HL-60 (cell line): Measurements from ENCODE around the gene OSR1.

Source experiments
- DNase-seq, 2 experiments: peaks; one replicate each; pipeline ENCODE4 v3.0.0-alpha.2; 2010 to 2020; ENCODE audit warnings: low read depth in 1 of 2, low spot score in 1 of 2
- H3K27ac ChIP-seq: fragments of 250-450 bp; sonication (Bioruptor Pico); replicated peaks from 2 replicates; pipeline ENCODE4 v1.5.1; 2020; ENCODE audit warnings: mild to moderate bottlenecking, moderate library complexity
- H3K27me3 ChIP-seq: fragments of 250-450 bp; sonication (Bioruptor Pico); 2 replicates; pipeline ENCODE4 v1.5.1; 2021; ENCODE audit warnings: mild to moderate bottlenecking, moderate library complexity; ENCODE audit not compliant: insufficient read depth, poor library complexity, severe bottlenecking
- H3K4me3 ChIP-seq: replicated peaks from 2 replicates; pipeline ENCODE4 v1.5.1; 2011; ENCODE audit warnings: mild to moderate bottlenecking, control low read depth, low read length; ENCODE audit not compliant: insufficient read depth
- GABPA ChIP-seq: IDR thresholded peaks from 2 replicates; pipeline ENCODE4 v1.6.1; 2012; ENCODE audit warnings: low read depth
- POLR2AphosphoS5 ChIP-seq: IDR thresholded peaks from 2 replicates; pipeline ENCODE4 v1.6.1; 2012; ENCODE audit warnings: low read depth
- SPI1 ChIP-seq: IDR thresholded peaks from 2 replicates; pipeline ENCODE4 v1.6.1; 2012; ENCODE audit warnings: low read depth, mild to moderate bottlenecking, borderline replicate concordance
- TF ChIP-seq, protein P1 (sequence below): IDR thresholded peaks from one replicate; pipeline ENCODE4 v1.5.1; 2011; ENCODE audit warnings: low read length, control low read depth, inconsistent platforms; ENCODE audit not compliant: insufficient read depth
- TF ChIP-seq, protein P2 (sequence below): IDR thresholded peaks from 2 replicates; pipeline ENCODE4 v1.6.1; 2012; ENCODE audit warnings: low read depth; ENCODE audit not compliant: insufficient replicate concordance

The OSR1 gene

DNA sequence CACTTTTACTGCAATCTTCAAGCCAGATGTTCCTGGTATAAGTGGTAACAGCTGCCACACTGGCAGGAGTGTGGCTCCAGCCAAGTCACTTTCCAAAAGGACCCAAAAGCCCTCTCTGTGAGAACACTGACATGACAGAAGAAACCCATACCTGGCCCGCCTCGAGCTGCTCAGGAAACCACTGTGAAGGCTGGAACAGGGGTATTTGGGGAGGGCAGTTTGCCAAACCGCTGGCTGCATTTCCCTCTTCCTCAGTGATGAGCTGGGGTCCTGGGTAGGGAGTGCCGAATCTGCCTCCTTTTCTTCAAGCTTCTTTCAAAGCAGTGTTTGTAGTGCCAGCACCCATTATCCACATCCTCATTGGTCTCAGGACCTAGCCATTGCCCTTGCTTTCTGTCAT lies 10.3 kb upstream of the OSR1 start:
- Histone ChIP-seq H3K27ac (no peak overlapping the region), H3K27me3 (peaks cover 22% of the 10 kb centered on the region), H3K4me3 (no peak overlapping the region)
- no peak for DNase-seq
- TF ChIP-seq SPI1 (no peak), POLR2AphosphoS5 (no peak), GABPA (no peak)
- TF ChIP-seq, protein P1, sequence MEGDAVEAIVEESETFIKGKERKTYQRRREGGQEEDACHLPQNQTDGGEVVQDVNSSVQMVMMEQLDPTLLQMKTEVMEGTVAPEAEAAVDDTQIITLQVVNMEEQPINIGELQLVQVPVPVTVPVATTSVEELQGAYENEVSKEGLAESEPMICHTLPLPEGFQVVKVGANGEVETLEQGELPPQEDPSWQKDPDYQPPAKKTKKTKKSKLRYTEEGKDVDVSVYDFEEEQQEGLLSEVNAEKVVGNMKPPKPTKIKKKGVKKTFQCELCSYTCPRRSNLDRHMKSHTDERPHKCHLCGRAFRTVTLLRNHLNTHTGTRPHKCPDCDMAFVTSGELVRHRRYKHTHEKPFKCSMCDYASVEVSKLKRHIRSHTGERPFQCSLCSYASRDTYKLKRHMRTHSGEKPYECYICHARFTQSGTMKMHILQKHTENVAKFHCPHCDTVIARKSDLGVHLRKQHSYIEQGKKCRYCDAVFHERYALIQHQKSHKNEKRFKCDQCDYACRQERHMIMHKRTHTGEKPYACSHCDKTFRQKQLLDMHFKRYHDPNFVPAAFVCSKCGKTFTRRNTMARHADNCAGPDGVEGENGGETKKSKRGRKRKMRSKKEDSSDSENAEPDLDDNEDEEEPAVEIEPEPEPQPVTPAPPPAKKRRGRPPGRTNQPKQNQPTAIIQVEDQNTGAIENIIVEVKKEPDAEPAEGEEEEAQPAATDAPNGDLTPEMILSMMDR, result no peak
- TF ChIP-seq, protein P2, sequence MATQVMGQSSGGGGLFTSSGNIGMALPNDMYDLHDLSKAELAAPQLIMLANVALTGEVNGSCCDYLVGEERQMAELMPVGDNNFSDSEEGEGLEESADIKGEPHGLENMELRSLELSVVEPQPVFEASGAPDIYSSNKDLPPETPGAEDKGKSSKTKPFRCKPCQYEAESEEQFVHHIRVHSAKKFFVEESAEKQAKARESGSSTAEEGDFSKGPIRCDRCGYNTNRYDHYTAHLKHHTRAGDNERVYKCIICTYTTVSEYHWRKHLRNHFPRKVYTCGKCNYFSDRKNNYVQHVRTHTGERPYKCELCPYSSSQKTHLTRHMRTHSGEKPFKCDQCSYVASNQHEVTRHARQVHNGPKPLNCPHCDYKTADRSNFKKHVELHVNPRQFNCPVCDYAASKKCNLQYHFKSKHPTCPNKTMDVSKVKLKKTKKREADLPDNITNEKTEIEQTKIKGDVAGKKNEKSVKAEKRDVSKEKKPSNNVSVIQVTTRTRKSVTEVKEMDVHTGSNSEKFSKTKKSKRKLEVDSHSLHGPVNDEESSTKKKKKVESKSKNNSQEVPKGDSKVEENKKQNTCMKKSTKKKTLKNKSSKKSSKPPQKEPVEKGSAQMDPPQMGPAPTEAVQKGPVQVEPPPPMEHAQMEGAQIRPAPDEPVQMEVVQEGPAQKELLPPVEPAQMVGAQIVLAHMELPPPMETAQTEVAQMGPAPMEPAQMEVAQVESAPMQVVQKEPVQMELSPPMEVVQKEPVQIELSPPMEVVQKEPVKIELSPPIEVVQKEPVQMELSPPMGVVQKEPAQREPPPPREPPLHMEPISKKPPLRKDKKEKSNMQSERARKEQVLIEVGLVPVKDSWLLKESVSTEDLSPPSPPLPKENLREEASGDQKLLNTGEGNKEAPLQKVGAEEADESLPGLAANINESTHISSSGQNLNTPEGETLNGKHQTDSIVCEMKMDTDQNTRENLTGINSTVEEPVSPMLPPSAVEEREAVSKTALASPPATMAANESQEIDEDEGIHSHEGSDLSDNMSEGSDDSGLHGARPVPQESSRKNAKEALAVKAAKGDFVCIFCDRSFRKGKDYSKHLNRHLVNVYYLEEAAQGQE, result no peak

DNA sequence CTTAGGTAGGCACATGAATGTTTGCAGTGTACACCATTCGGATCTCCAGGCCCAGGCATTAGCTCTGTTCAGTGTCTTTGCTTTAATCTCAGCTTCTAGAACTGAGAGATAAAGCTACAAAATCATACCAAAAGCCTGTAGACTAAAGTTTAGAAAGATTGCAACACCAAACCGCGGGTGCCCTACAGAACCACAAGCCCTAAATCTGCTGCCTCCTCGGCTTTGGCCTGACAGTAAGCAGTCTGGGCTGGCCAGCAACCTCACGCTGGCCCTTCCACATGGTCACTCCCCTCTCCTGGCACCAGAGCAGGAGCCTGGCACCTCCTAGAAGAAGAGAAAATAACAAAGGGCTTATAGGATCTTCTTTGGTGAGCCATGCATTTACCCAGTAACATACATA lies 8.9 kb upstream of the OSR1 start:
- Histone ChIP-seq H3K27ac (no peak overlapping the region), H3K4me3 (no peak overlapping the region), H3K27me3 (peaks cover 33% of the 10 kb centered on the region)
- no peak for DNase-seq
- no peak for TF ChIP-seq GABPA
- TF ChIP-seq POLR2AphosphoS5, result no peak
- TF ChIP-seq, protein P2, result no peak
- TF ChIP-seq, protein P1, result no peak
- TF ChIP-seq SPI1, result no peak

DNA sequence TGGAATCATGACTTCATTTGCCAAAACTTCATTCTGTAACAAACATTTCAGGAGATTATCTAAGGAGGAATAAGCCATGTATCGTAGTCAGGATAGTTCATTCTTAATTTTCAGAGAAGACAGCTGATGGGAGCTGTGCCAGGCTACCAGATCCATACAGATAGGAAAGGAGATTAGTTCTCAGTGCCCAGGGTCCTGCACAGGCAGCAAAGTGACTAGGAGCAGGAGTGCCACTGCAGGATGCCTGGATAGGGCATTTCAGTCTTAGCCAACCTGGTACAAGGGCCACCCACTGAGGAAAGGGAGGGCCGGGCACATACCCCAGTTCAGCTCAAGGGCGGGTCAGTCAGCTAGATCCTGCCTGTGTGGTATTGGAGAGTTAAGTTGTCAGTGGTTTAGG lies 6.7 kb upstream of the OSR1 start:
- H3K27ac ChIP-seq, result no peak overlapping the region
- no peak for DNase-seq
- TF ChIP-seq GABPA (no peak), POLR2AphosphoS5 (no peak)
- H3K27me3 ChIP-seq, result peaks cover 51% of the 10 kb centered on the region
- H3K4me3 ChIP-seq, result no peak overlapping the region

DNA sequence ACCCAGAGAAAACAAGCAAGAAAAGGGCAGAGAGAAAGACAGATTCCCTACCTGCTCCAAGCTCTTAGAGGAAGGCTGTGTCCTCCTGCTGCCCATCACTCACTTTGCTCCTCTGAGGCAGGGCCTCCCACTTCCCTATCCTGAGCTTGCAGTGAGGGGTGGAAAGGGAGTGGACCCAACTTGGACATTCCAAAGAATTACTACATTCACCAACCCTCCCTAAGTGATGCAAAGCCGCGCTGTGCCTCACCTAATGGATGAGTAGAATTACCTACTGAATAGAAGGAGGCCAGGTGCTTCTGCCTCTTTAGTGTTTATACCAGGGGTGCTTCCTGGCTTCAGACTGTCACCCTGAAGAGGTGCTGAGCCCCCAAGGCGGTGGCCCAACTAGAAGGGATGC lies 5.6 kb upstream of the OSR1 start:
- Histone ChIP-seq H3K27ac (no peak overlapping the region), H3K27me3 (peaks cover 62% of the 10 kb centered on the region), H3K4me3 (no peak overlapping the region)
- no peak for DNase-seq
- TF ChIP-seq, protein P1, result no peak
- TF ChIP-seq POLR2AphosphoS5 (no peak), GABPA (no peak), SPI1 (no peak)
- TF ChIP-seq, protein P2, result no peak
